Testis (tissue), 3 donors: ENCODE results near the gene ESPN. TPM values are rescaled to one million over a fixed set of nuclear protein-coding genes. Genes with fewer than 3 reads are reported as not detected.
"Not testable (repeated sequence)": the region's sequence is repeated elsewhere in the genome, so short reads cannot be mapped to it uniquely, and the experiment has no call there.

Source experiments
- DNase-seq: peaks from one replicate; pipeline ENCODE4 v3.0.0-alpha.2; 2019
- H3K27ac ChIP-seq, 2 donors: fragments of 200-600 bp; sonication (generic); one replicate each; pipeline ENCODE4 v1.5.1; 2019
- H3K27me3 ChIP-seq: fragments of 200-600 bp; sonication (generic); one replicate; pipeline ENCODE4 v1.5.1; 2019
- H3K36me3 ChIP-seq: fragments of 200-600 bp; sonication (generic); one replicate; pipeline ENCODE4 v1.5.1; 2017; ENCODE audit warnings: low read depth; ENCODE audit errors: missing control alignments
- H3K4me1 ChIP-seq: fragments of 200-600 bp; sonication (generic); one replicate; pipeline ENCODE4 v1.5.1; 2019
- H3K4me3 ChIP-seq, 2 donors: fragments of 200-600 bp; sonication (generic); one replicate each; pipeline ENCODE4 v1.5.1; 2017 to 2019
- H3K9me3 ChIP-seq: fragments of 200-600 bp; sonication (generic); one replicate; pipeline ENCODE4 v1.5.1; 2017
- CTCF ChIP-seq, 3 experiments: fragments of 450-650 bp in 2 of 3; fragments of 200-600 bp in 1 of 3; sonication (generic) in 1 of 3; IDR thresholded peaks; one replicate each; pipeline ENCODE4 v1.5.1; 2016 to 2019; ENCODE audit warnings: antibody characterized with exemption in 3 of 3, mild to moderate bottlenecking in 2 of 3, moderate library complexity in 1 of 3
- POLR2A ChIP-seq: fragments of 450-650 bp; IDR thresholded peaks from one replicate; pipeline ENCODE4 v1.6.1; 2017; ENCODE audit warnings: antibody characterized with exemption, mild to moderate bottlenecking, moderate library complexity
- WGBS, 2 donors: methylation state at CpG; one replicate each; pipeline ENCODE4 v1.1.5; 2018; 5-methylcytosine and 5-hydroxymethylcytosine counted together
- intact Hi-C: fragments of 100-400 bp; cut with DNase I; formaldehyde crosslinking; loops from one replicate; pipeline ENCODE4 v1.15.1; 2023; ENCODE audit warnings: low total_unique reads
- polyA plus RNA-seq: library from polyadenylated mRNA; stranded (reverse); fragments of 350-450 nt; fragmentation: Illumina TruSeq; extraction: RNeasy Lipid Tissue Mini Kit (QIAGEN cat#74804); gene quantifications from one replicate; pipeline ENCODE4 v1.2.3, GENCODE V29; 2014; ENCODE audit warnings: low read depth, low replicate concordance; ENCODE audit not compliant: insufficient read depth
- total RNA-seq, 2 donors: library from RNA; depleted of rRNA; stranded (reverse); fragments of >200 nt; gene quantifications; one replicate each; pipeline ENCODE4 v1.2.3, GENCODE V29; 2016

ESPN gene
- total and polyA plus RNA-seq, 3 donors from 2014 or later = 270 to 404 (median 396) TPM

GRCh38 chr1:6426277-6426971 lies 1.8 kb downstream of the ESPN start:
- TF ChIP-seq CTCF (IDR thresholded peaks at IDR 0.05) (no peak), POLR2A (no peak)
- Histone ChIP-seq H3K27me3 (no peaks in the 10 kb centered on the region), H3K4me1 (peaks cover 16% of the 10 kb centered on the region), H3K9me3 (no peaks in the 10 kb centered on the region), H3K36me3 (no peaks in the 10 kb centered on the region), H3K27ac (no peak overlapping the region), H3K4me3 (peak overlapping the region in 1 of 2 donors; percentile 56)
- WGBS, 2 donors = 68 to 71% methylated on average over 4 to 9 of the region's 9 CpGs
- intact Hi-C loops = no loop called here
- peak; percentile 51 for DNase-seq

GRCh38 chr1:6426972-6427350 lies 2.4 kb downstream of the ESPN start:
- peaks cover 16% of the 10 kb centered on the region for H3K4me1 ChIP-seq
- 69 to 79% methylated on average over 10 of the region's 10 CpGs for WGBS, 2 donors
- no peak overlapping the region for H3K4me3 ChIP-seq
- intact Hi-C loops = no loop called here
- no peak for DNase-seq
- H3K36me3 ChIP-seq = no peaks in the 10 kb centered on the region
- H3K9me3 ChIP-seq = no peaks in the 10 kb centered on the region
- no peak for TF ChIP-seq POLR2A
- no peak for TF ChIP-seq CTCF (IDR thresholded peaks at IDR 0.05)
- no peaks in the 10 kb centered on the region for H3K27me3 ChIP-seq
- no peak overlapping the region for H3K27ac ChIP-seq

- Histone ChIP-seq H3K27me3 (no peaks in the 10 kb centered on the region), H3K4me3 (no peak overlapping the region), H3K4me1 (peaks cover 16% of the 10 kb centered on the region), H3K9me3 (no peaks in the 10 kb centered on the region), H3K36me3 (no peaks in the 10 kb centered on the region), H3K27ac (no peak overlapping the region)
- intact Hi-C loops = no loop called here
- TF ChIP-seq CTCF (IDR thresholded peaks at IDR 0.05) (no peak), POLR2A (no peak)
- 72 to 74% methylated on average over 6 to 26 of the region's 26 CpGs for WGBS, 2 donors
- peak; percentile 48 for DNase-seq
Observed at GRCh38 chr1:6427441-6428390, 3.1 kb downstream of the ESPN start.

- DNase-seq, H3K36me3 ChIP-seq, H3K27me3 ChIP-seq, H3K9me3 ChIP-seq, intact Hi-C loops, H3K4me3 ChIP-seq, H3K27ac ChIP-seq: not testable (repeated sequence)
- peaks cover 12% of the 10 kb centered on the region for H3K4me1 ChIP-seq
- 78% methylated on average over 6 of the region's 6 CpGs; no CpG with 5 or more reads in 1 of the 2 donors for WGBS, 2 donors
Observed at GRCh38 chr1:6428453-6428852, 3.9 kb downstream of the ESPN start.

GRCh38 chr1:6429660-6430411 lies 5.3 kb downstream of the ESPN start:
- H3K27me3 ChIP-seq, DNase-seq, H3K36me3 ChIP-seq, intact Hi-C loops, H3K9me3 ChIP-seq, H3K4me1 ChIP-seq, H3K27ac ChIP-seq, H3K4me3 ChIP-seq: not testable (repeated sequence)
- 59 to 66% methylated on average over 5 to 17 of the region's 19 CpGs for WGBS, 2 donors

GRCh38 chr1:6431645-6432579 lies 7.3 kb downstream of the ESPN start:
- H3K9me3 ChIP-seq, H3K27ac ChIP-seq, H3K27me3 ChIP-seq, intact Hi-C loops, H3K36me3 ChIP-seq, H3K4me3 ChIP-seq, DNase-seq: not testable (repeated sequence)
- peaks cover 19% of the 10 kb centered on the region for H3K4me1 ChIP-seq
- 71 to 78% methylated on average over 7 to 11 of the region's 13 CpGs for WGBS, 2 donors
